Mucosa of stomach (tissue), 1 donor: ENCODE measurements around the gene ZFHX3.

Source experiments
- H3K27me3 ChIP-seq: one replicate; pipeline ENCODE4 v1.7.0; 2013; ENCODE audit warnings: mild to moderate bottlenecking, low read length; ENCODE audit not compliant: control insufficient read depth, insufficient read depth
- H3K36me3 ChIP-seq: one replicate; pipeline ENCODE4 v1.7.0; 2013; ENCODE audit warnings: low read length; ENCODE audit not compliant: control insufficient read depth, insufficient read depth
- H3K4me1 ChIP-seq: one replicate; pipeline ENCODE4 v1.7.0; 2013; ENCODE audit warnings: mild to moderate bottlenecking, low read length; ENCODE audit not compliant: control insufficient read depth, insufficient read depth
- H3K4me3 ChIP-seq: one replicate; pipeline ENCODE4 v1.7.0; 2013; ENCODE audit warnings: low read length
- H3K9ac ChIP-seq: one replicate; pipeline ENCODE4 v1.7.0; 2013; ENCODE audit warnings: mild to moderate bottlenecking, low read length, moderate library complexity
- H3K9me3 ChIP-seq: one replicate; pipeline ENCODE4 v1.7.0; 2013; ENCODE audit warnings: mild to moderate bottlenecking, low read length, moderate library complexity; ENCODE audit not compliant: control insufficient read depth
- donor health status: Pancreatic carcinoma.

ZFHX3 gene

DNA sequence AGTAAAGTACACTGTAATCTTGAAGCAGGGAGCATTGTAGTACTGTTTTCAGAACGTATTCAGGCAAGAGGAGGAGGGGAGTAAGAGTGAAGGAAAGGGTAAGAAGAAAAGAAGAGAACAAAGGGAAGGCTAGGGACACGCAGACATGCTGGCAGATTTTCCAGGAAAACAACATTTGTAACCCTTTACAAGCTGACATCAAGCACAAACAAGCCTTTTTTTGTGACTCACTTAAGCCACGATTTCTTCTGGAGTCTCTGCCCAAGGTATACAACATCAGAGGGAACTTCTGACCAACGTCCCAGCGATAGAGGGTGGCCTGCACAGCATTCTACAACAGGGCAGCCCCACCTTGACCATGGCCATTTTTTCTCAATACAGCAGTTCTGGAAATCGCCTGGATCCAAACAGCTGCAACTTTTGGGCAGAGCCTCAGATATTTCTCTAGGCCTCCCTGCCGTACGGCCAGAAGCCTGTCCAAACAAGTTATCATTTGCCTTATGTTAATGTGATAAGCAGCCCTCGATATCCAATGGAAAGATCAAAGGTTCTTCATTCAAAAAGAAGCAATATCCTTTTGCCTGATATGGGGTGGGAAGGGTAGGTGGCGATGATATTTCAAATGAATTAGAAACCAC lies 247.3 kb downstream of the ZFHX3 start:
- no peaks in the 10 kb centered on the region for H3K9me3 ChIP-seq
- H3K4me1 ChIP-seq, result peaks cover 6% of the 10 kb centered on the region
- H3K4me3 ChIP-seq, result no peak overlapping the region
- H3K36me3 ChIP-seq, result no peaks in the 10 kb centered on the region
- no peak overlapping the region for H3K9ac ChIP-seq
- H3K27me3 ChIP-seq, result no peaks in the 10 kb centered on the region

GRCh38 chr16:72798264-72798663 lies 249.7 kb downstream of the ZFHX3 start:
- H3K9ac ChIP-seq, result no peak overlapping the region
- H3K4me3 ChIP-seq, result no peak overlapping the region
- H3K4me1 ChIP-seq, result peaks cover 6% of the 10 kb centered on the region
- no peaks in the 10 kb centered on the region for H3K27me3 ChIP-seq
- no peaks in the 10 kb centered on the region for H3K9me3 ChIP-seq
- H3K36me3 ChIP-seq, result no peaks in the 10 kb centered on the region

DNA sequence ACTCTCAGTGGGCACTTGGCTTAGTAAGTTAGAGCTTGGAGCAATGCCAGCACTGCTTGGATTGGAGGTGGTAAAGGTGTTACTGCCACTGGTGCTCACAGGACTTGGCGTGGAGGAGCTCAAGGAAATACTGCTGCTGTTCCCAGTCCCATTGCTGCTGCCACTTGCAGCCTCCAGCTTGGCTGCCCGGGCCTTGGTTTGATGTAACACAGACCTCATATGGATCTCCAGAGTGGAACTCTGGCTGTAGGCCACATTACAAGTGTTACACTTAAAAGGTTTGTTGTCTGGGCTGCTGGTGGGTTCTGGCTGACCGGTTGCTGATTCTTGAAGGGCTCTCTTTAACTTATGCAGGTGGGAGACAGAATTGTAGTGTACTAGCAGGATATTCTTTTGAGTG lies 250.3 kb downstream of the ZFHX3 start:
- no peaks in the 10 kb centered on the region for H3K9me3 ChIP-seq
- peaks cover 6% of the 10 kb centered on the region for H3K4me1 ChIP-seq
- no peaks in the 10 kb centered on the region for H3K27me3 ChIP-seq
- H3K4me3 ChIP-seq, result no peak overlapping the region
- no peaks in the 10 kb centered on the region for H3K36me3 ChIP-seq
- no peak overlapping the region for H3K9ac ChIP-seq

DNA sequence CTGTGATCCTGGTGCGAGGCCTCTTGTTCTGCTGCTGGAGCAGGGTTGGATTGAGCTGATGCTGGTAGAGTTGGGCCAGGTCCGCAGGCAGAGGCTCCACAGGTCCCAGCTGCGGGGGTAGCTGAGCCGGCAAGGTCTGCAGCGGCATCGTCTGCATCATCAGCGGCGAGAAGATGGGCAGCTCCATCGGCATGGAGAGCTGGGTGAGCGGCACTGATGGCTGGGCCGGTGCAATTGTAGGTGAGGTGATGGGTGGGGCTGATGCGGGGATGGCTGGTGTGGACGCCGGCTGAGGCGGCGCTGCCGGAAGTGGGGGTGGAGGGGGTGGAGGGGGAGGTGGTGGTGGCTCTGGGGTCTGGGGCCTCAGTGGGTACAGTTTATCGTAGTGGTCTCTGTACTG lies 251.7 kb downstream of the ZFHX3 start:
- Histone ChIP-seq H3K4me3 (no peak overlapping the region), H3K27me3 (no peaks in the 10 kb centered on the region), H3K9ac (no peak overlapping the region), H3K4me1 (peaks cover 6% of the 10 kb centered on the region), H3K36me3 (no peaks in the 10 kb centered on the region), H3K9me3 (no peaks in the 10 kb centered on the region)

- Histone ChIP-seq H3K27me3 (no peaks in the 10 kb centered on the region), H3K36me3 (no peaks in the 10 kb centered on the region), H3K4me3 (no peak overlapping the region), H3K9me3 (no peaks in the 10 kb centered on the region), H3K9ac (no peak overlapping the region), H3K4me1 (no peaks in the 10 kb centered on the region)
These were observed 252.9 kb downstream of the ZFHX3 start for GRCh38 chr16:72794986-72795385.

- Histone ChIP-seq H3K4me3 (no peak overlapping the region), H3K36me3 (no peaks in the 10 kb centered on the region), H3K4me1 (no peaks in the 10 kb centered on the region), H3K9me3 (no peaks in the 10 kb centered on the region), H3K9ac (no peak overlapping the region), H3K27me3 (no peaks in the 10 kb centered on the region)
These were observed 253.6 kb downstream of the ZFHX3 start for GRCh38 chr16:72794319-72794718.

DNA sequence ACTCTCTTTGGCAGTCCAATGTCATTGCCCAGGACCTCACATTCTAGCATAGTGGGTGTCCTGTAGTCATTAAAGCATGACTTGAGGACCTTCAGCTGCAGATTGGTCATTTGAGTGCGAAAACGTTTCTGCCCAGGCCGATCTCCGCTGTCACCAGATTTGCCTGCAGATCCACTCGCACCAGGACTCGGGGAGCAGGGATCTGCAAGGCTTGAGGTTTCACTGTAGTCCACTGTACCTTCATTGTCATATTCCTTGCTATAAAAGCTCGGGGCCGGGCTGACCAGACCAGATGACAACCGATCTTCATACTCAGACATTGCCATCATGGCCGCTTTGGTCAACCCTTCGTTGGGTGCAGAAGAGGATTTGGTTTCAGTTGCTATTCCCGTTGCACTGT lies 254.2 kb downstream of the ZFHX3 start:
- no peak overlapping the region for H3K9ac ChIP-seq
- H3K27me3 ChIP-seq, result no peaks in the 10 kb centered on the region
- no peaks in the 10 kb centered on the region for H3K4me1 ChIP-seq
- H3K4me3 ChIP-seq, result no peak overlapping the region
- H3K9me3 ChIP-seq, result no peaks in the 10 kb centered on the region
- H3K36me3 ChIP-seq, result no peaks in the 10 kb centered on the region

DNA sequence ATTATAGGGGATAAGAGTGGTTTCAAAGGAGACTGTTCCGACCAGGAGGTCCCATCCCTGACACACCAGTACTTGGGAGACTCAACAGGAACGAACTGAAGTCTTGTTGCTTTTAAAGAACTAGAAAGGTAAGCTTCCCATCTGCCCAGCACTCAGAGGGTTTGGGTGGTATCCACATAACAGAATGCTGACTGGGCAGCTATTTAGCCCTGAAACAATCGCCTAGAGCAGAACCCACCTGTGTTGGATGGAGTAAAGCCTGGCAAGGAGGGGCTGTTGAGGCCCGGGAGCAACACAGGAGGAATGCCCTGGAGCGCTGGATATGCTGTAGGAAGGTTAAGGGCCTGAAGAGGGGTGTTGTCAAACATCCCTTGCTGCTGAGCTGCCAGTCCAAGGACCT lies 254.9 kb downstream of the ZFHX3 start:
- no peaks in the 10 kb centered on the region for H3K27me3 ChIP-seq
- no peak overlapping the region for H3K4me3 ChIP-seq
- no peaks in the 10 kb centered on the region for H3K36me3 ChIP-seq
- no peaks in the 10 kb centered on the region for H3K4me1 ChIP-seq
- no peak overlapping the region for H3K9ac ChIP-seq
- H3K9me3 ChIP-seq, result no peaks in the 10 kb centered on the region

DNA sequence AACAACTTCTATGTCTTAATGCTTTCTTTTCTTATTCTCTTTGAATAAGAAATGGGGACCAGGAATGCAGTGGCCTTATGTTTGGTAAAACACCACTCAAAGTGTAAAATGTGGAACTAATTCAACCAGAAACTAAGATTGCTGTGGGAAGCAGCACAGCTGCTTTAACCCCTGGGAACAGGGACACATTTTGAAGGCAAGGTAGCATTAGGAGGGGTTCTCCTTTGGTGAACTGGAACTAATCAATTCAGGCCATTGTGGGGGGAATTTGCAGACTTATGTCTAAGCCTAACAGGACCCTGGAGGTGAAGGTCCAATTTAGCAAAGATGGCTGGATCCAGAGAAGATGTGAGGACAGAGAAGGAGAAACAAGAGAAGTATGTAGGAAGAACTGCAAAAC lies 256.1 kb downstream of the ZFHX3 start:
- no peaks in the 10 kb centered on the region for H3K27me3 ChIP-seq
- H3K9me3 ChIP-seq, result no peaks in the 10 kb centered on the region
- no peak overlapping the region for H3K9ac ChIP-seq
- no peak overlapping the region for H3K4me3 ChIP-seq
- H3K36me3 ChIP-seq, result no peaks in the 10 kb centered on the region
- no peaks in the 10 kb centered on the region for H3K4me1 ChIP-seq

DNA sequence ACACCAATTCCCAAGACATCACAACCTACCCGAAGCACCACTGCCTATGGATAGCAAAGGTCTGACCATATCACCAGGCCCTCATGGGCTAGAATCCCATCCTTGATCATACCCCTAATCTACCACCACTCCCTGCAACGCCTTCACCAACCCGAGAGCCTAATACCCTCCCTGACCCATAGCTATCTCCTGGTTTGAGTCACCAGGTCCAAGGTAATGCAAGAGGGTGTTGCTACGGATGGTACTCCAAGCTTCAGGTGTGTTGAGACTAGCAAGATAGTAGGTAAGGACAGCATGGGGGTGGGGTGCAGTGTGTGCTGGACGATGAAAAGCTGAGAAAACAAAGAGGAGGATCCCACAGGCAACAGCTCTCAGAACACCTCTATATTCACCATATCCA lies 258.0 kb downstream of the ZFHX3 start:
- Histone ChIP-seq H3K9me3 (no peaks in the 10 kb centered on the region), H3K4me1 (no peaks in the 10 kb centered on the region), H3K27me3 (no peaks in the 10 kb centered on the region), H3K36me3 (no peaks in the 10 kb centered on the region), H3K4me3 (no peak overlapping the region), H3K9ac (no peak overlapping the region)

DNA sequence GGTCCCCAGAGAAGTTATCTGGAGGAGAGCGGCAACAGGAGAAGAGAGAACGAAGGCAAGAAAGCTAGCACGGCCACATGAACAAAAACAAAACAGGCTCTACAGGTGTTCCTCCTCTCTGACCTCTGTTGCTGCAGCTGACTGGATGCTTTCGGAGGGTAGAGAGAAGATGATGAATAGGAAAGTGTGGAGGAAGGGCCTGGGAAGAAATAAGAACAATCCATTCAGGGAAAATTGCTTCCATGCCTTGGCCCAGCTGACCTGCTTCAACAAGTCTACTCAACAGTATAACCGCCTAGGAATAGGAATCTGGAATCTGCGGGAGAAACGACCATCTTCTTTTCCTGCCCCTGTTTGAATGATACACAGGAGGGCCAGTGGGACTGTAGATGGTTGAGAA lies 258.5 kb downstream of the ZFHX3 start:
- Histone ChIP-seq H3K36me3 (no peaks in the 10 kb centered on the region), H3K4me1 (no peaks in the 10 kb centered on the region), H3K27me3 (no peaks in the 10 kb centered on the region), H3K4me3 (no peak overlapping the region), H3K9ac (no peak overlapping the region), H3K9me3 (no peaks in the 10 kb centered on the region)

DNA sequence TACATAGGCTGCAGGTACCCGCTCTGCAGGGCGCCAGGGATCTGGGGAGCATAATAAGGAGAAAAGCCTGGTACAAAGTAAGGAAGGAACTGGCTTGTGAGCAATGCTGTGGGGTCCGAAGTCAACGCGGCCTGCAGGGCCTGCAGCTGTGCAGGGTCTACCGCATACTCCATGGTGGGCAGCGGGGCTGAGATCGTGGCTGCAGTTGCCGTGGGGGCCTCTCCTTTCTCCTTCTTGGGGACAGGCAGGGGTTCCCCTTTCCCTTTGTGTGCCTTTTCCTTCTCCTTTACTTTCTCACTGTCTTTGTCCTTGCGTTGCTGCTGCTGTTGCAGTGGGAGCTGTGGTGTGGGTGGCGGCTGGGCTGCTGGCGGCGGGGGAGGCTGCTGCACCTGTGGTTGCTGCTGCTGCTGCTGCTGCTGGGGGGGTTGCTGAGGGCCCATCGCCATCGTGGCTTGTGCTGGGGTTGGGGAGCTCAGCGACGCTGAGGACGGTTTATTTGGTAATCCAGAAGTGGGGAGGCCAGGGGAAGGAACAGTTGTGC lies 259.6 kb downstream of the ZFHX3 start:
- H3K9me3 ChIP-seq, result no peaks in the 10 kb centered on the region
- H3K27me3 ChIP-seq, result no peaks in the 10 kb centered on the region
- H3K9ac ChIP-seq, result no peak overlapping the region
- no peaks in the 10 kb centered on the region for H3K36me3 ChIP-seq
- H3K4me1 ChIP-seq, result peaks cover 8% of the 10 kb centered on the region
- no peak overlapping the region for H3K4me3 ChIP-seq
